HG03025 (cell line): ENCODE data around the gene FOXO3.

Experiments used
- ATAC-seq: cut with Tn5 transposase; IDR thresholded peaks from one replicate; pipeline ENCODE4 v1.9.1; 2021; ENCODE audit warnings: mild to moderate bottlenecking, moderate library complexity; ENCODE audit not compliant: unreplicated experiment, low FRiP score

FOXO3 gene

GRCh38 chr6:108727966-108728730 is 167.4 kb downstream of the FOXO3 start:
- no peak for ATAC-seq

DNA sequence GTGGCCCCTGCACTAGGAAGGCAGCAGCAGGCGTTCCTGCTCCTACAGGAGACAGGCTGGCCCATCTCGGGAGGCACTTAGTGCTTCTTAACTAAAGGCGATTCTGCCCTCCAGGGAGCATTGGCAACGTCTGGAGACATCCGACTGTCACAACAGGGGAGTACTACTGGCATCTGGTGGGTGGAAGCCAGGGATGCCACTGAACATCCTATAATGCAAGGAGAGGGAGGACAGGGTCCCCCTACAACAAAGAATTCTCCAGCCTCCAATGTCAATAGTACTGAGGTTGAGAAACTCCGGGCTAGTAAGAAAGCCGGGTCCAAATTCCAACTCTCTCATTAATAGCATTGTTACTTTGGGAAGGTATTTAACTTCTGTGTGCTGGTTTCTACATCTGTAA is 168.1 kb downstream of the FOXO3 start:
- ATAC-seq, result no peak

DNA sequence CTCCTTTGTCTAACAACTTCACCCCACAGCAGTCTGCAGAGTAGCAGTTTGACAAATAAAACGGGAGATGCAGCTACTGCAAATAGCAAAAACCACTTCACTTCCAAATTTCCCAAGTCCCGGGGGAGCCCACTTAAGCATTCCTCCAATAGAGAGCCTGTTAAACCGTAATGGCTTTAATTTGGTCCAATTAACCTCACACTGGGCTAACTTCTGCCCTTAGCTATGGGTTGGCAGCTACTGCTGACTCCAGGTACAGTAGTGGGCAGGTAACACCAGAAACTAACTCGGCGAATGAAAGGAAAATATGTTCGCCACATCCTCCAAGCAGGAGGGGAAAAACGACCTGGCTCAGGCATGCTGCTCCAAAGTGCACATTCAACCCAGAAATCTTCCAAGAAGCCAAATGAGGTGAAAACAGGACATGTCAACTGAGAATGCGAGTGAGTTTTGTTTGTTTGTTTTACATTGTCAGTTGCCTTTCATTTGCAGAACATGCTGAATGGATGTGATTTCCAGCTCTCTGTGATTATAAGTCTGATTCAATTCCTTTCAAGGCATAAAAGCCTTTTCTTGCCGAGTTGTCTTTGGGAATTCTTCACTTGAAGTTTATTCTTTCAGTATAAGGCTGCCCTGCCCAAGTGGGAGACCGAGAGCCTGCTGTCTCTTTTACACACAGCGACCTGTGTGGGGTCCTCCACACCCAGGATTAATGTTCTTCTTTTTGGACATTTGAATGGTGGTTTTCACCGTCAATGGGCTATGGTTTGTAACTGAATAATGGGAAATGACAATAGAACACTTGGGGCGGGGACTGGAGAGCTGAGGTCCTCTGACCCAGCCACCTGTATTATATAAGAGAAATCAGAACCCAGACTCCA is 170.2 kb downstream of the FOXO3 start:
- ATAC-seq, result no peak

DNA sequence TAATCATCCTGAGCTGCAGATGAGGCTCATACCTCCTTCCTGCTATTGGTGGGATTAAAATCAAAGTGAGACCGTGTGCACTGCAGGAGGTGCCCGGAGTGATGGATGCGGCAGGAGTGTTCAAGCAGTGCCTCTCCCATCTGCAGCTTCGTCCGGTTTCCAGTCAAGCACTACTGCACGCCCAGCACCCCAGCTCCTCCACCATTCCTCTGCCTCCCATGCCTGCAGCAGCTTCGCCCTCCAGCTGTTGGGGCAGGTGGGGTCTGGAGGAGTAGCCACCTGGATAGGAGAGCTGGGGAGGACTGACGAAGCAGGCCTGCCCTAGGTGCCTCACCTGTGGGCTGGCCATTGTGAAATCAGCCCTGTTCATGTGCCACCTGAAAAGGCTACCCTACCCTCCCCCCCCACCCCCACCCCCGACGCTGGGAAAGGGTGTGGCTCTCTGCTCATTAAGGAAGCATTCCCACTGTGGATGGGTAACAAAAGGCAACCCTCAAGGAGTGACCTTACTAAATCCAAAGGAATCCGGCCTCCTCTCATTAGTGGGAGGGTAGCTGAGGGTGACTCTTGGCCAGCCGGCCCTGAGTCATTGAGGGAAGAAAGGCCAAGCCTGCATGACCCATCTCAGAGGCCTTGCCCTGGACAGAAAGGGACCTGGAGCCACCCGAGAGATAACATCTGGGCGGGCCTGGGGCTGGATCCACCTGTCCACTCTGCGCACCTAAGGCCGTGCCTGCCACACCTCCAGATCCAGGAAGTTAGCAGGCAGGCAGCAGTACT is 171.6 kb downstream of the FOXO3 start:
- ATAC-seq, result no peak

GRCh38 chr6:108733051-108733450 is 172.3 kb downstream of the FOXO3 start:
- no peak for ATAC-seq

GRCh38 chr6:108733706-108734265 is 173.1 kb downstream of the FOXO3 start:
- ATAC-seq, result no peak
